CD4-positive, alpha-beta T cell (primary cell): ENCODE measurements around the gene MSS51. TPM values are rescaled to one million over a fixed set of nuclear protein-coding genes. Genes with fewer than 3 reads are reported as not detected.

Source experiments
- ATAC-seq: fragments of 200-7000 bp; cut with Tn5 transposase; one replicate; pipeline ENCODE4 v1.10.0; 2022; ENCODE audit warnings: mild to moderate bottlenecking; ENCODE audit not compliant: poor library complexity
- CTCF ChIA-PET: fragments of 350-600 bp; sonication (Branson Sonifier 250); formaldehyde crosslinking; loops from one replicate; lab custom pipeline; 2021; ENCODE audit warnings: antibody characterized with exemption, inconsistent platforms; lab: Charles Lee
- POLR2A ChIA-PET: fragments of 350-600 bp; sonication (Branson Sonifier 250); formaldehyde crosslinking; loops from one replicate; lab custom pipeline; 2021; ENCODE audit warnings: antibody characterized with exemption, inconsistent platforms; lab: Charles Lee
- DNase-seq, 14 experiments: peaks; one replicate each; pipeline ENCODE4 v3.0.0-alpha.2; 2013 to 2020; ENCODE audit warnings: mixed read lengths in 2 of 14
- H3K27ac ChIP-seq, 2 donors: one replicate each; pipeline versions ENCODE4 v1.5.1 to v1.7.0; 2013; ENCODE audit warnings: low read length in 2 of 2, low read depth in 1 of 2, mild to moderate bottlenecking in 1 of 2
- H3K27me3 ChIP-seq, 2 experiments: 1 replicate in 1 of 2; 2 replicates in 1 of 2; pipeline versions ENCODE4 v1.6.1 to v1.7.0; 2013; ENCODE audit warnings: low read length in 2 of 2, control low read depth in 1 of 2, mild to moderate bottlenecking in 1 of 2, moderate library complexity in 1 of 2; ENCODE audit not compliant: insufficient read depth in 2 of 2, control insufficient read depth in 1 of 2
- H3K36me3 ChIP-seq: one replicate; pipeline ENCODE4 v1.6.1; 2013; ENCODE audit warnings: low read length, control low read depth; ENCODE audit not compliant: insufficient read depth
- H3K4me1 ChIP-seq: one replicate; pipeline ENCODE4 v1.6.1; 2013; ENCODE audit warnings: low read length, control low read depth; ENCODE audit not compliant: insufficient read depth
- H3K4me3 ChIP-seq: one replicate; pipeline ENCODE4 v1.5.1; 2013; ENCODE audit warnings: mild to moderate bottlenecking, low read length, moderate library complexity
- H3K9me3 ChIP-seq, 2 experiments: 1 replicate in 1 of 2; 2 replicates in 1 of 2; pipeline versions ENCODE4 v1.6.1 to v1.7.0; 2013; ENCODE audit warnings: low read length in 2 of 2, mild to moderate bottlenecking in 2 of 2, control low read depth in 1 of 2, moderate library complexity in 1 of 2; ENCODE audit not compliant: control insufficient read depth in 1 of 2, insufficient read depth in 1 of 2
- H3K27ac Mint-ChIP-seq: one replicate; pipeline ENCODE4 v1.8.0; 2020; ENCODE audit warnings: mixed read lengths
- H3K27me3 Mint-ChIP-seq: one replicate; pipeline ENCODE4 v1.8.0; 2021; ENCODE audit warnings: mixed read lengths
- H3K36me3 Mint-ChIP-seq: one replicate; pipeline ENCODE4 v1.8.0; 2021; ENCODE audit warnings: low read depth, mixed read lengths
- H3K4me1 Mint-ChIP-seq: one replicate; pipeline ENCODE4 v1.8.0; 2021; ENCODE audit warnings: low read depth, mixed read lengths
- H3K4me3 Mint-ChIP-seq: one replicate; pipeline ENCODE4 v1.8.0; 2020; ENCODE audit warnings: mild to moderate bottlenecking, mixed read lengths
- H3K9me3 Mint-ChIP-seq: one replicate; pipeline ENCODE4 v1.8.0; 2020; ENCODE audit warnings: mixed read lengths
- intact Hi-C, 2 experiments: fragments of 100-400 bp; cut with DNase I in 1 of 2; cut with micrococcal nuclease in 1 of 2; formaldehyde crosslinking; loops; one replicate each; pipeline versions ENCODE4 v1.15.1 to v1.9.0; 2023 to 2025; cut with DNase I, micrococcal nuclease
- polyA plus RNA-seq, 2 donors: library from polyadenylated mRNA; unstranded; fragments of 120-200 nt; gene quantifications; one replicate each; pipeline ENCODE4 v1.2.1, GENCODE V29; 2013
- total RNA-seq, 174 experiments: library from RNA in 2 of 174; stranded (reverse) in 2 of 174; gene quantifications; one replicate each; pipeline ENCODE4 v1.2.3 and lab custom pipeline; 2021 to 2026
- TF ChIP-seq, protein P1 (sequence below): fragments of 200-600 bp; IDR thresholded peaks from one replicate; pipeline ENCODE4 v1.8.0; 2022; ENCODE audit warnings: antibody characterized with exemption, mild to moderate bottlenecking

Gene MSS51
- total RNA-seq (1 to 10 TPM; 1.1 TPM), total RNA-seq (lab: John Stamatoyannopoulos, UW) (1.00 to 12.4 (median 3.7) reads per million in 172 experiments)
- polyA plus RNA-seq (2013, experiment 1 of 2) = 2.3 TPM
- 4.3 TPM for polyA plus RNA-seq (2013, experiment 2 of 2)

DNA sequence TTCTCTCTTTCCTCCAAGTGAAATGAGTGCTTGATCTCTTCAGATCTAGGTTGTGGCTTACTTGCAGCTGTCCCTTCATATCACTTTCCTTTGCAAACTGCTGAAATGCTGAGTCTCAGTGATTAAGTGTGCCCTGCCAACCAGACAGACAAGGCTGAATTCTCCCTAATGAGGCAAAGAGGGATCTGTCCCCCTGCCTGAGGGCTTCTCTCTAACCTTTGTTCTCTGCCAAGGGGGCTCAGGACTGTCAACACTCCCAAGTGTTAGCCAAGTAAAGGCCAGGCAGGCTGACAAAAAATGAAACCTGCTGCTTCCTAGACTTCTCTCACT is at the start of gene MSS51:
TSS of gene MSS51 (minus strand) at position 24 of the 330 bp plus-strand sequence. CDS start 5,277 bp downstream, outside the sequence.
- Histone ChIP-seq H3K27ac (no peak within 1 kb of the TSS), H3K4me1 (peaks cover 5% of the 10 kb centered on the region), H3K4me3 (no peak within 1 kb of the TSS), H3K9me3 (no peaks in the 10 kb centered on the region), H3K36me3 (peaks cover 16% of the 10 kb centered on the region), H3K27me3 (no peaks in the 10 kb centered on the region)
- CTCF ChIA-PET = no interaction called here
- ATAC-seq (no peak), DNase-seq (peak in 1 of 14 experiments; percentile 14)
- intact Hi-C loops = no loop called here
- Mint-ChIP-seq H3K27ac (peak within 1 kb of the TSS; percentile 6), H3K9me3 (no peaks in the 10 kb centered on the region), H3K4me1 (peaks cover 25% of the 10 kb centered on the region), H3K27me3 (no peaks in the 10 kb centered on the region), H3K36me3 (peaks cover 21% of the 10 kb centered on the region), H3K4me3 (no peak within 1 kb of the TSS)
- POLR2A ChIA-PET = no interaction called here
- TF ChIP-seq, protein P1, sequence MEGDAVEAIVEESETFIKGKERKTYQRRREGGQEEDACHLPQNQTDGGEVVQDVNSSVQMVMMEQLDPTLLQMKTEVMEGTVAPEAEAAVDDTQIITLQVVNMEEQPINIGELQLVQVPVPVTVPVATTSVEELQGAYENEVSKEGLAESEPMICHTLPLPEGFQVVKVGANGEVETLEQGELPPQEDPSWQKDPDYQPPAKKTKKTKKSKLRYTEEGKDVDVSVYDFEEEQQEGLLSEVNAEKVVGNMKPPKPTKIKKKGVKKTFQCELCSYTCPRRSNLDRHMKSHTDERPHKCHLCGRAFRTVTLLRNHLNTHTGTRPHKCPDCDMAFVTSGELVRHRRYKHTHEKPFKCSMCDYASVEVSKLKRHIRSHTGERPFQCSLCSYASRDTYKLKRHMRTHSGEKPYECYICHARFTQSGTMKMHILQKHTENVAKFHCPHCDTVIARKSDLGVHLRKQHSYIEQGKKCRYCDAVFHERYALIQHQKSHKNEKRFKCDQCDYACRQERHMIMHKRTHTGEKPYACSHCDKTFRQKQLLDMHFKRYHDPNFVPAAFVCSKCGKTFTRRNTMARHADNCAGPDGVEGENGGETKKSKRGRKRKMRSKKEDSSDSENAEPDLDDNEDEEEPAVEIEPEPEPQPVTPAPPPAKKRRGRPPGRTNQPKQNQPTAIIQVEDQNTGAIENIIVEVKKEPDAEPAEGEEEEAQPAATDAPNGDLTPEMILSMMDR = no peak

DNA sequence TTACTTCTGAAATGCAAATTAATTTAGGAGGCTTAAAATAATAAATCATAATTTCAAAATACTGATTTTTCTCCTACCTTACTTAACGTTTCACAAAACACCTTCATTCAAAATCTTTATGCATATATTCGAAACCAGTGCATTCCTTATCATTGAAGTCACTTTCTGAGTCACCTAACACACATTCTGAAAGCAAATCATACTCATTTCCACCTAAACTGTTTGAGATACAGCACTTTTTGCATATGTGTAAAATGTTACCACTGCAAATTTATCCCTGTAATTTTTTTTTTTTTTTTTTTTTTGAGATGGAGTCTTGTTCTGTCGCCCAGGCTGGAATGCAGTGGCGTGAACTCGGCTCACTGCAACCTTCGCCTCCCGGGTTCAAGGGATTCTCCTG is 46.8 kb upstream of the MSS51 start:
- Mint-ChIP-seq H3K36me3 (peaks cover 58% of the 10 kb centered on the region), H3K27ac (peak overlapping the region; percentile 30), H3K4me1 (peaks cover 35% of the 10 kb centered on the region), H3K4me3 (no peak overlapping the region), H3K27me3 (no peaks in the 10 kb centered on the region), H3K9me3 (no peaks in the 10 kb centered on the region)
- Histone ChIP-seq H3K27ac (no peak overlapping the region), H3K27me3 (no peaks in the 10 kb centered on the region), H3K9me3 (no peaks in the 10 kb centered on the region), H3K4me1 (peaks cover 6% of the 10 kb centered on the region), H3K4me3 (no peak overlapping the region), H3K36me3 (peaks cover 48% of the 10 kb centered on the region)
- ATAC-seq (no peak), DNase-seq (no peak)
- TF ChIP-seq, protein P1 = no peak
- intact Hi-C loops = no loop called here
- ChIA-PET CTCF (no interaction called here), POLR2A (interaction anchor here (0.6 to 2.2 kb wide), 3 partner anchors 15 to 1584 kb away, joined by 3 to 7 read pairs (median 5); partner anchors contain the start of gene PPP3CB)

DNA sequence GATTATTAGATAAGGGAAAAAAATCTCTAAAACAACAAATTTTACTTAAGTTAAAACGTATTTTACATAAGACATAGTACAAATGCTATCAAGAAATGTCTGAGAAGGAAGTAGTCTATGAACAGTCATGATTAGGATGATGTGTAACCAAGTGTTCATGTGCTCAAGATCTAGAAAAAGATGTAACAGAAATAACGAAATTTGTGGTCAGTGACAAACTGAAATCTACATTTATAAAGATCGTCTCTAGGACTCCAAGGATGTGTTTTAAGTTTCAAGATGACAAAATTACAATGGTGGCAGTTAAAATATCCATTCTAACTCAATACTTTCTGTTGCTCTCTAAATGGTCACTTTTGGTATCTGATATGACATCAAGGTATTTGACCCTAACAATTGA is 45.3 kb upstream of the MSS51 start:
- Mint-ChIP-seq H3K4me3 (no peak overlapping the region), H3K27me3 (no peaks in the 10 kb centered on the region)

More for the DNA sequence above, 45.3 kb upstream of the MSS51 start:
- Mint-ChIP-seq H3K9me3 (no peaks in the 10 kb centered on the region), H3K27ac (peak overlapping the region; percentile 69), H3K36me3 (peaks cover 66% of the 10 kb centered on the region), H3K4me1 (peaks cover 33% of the 10 kb centered on the region)
- no peak overlapping the region for H3K27ac ChIP-seq
- TF ChIP-seq, protein P1 = no peak
- H3K4me1 ChIP-seq = peaks cover 6% of the 10 kb centered on the region
- ChIA-PET CTCF (interaction anchor here (1.2 kb wide), 1 partner anchor 9 kb away, joined by 3 read pairs; no protein-coding TSS in a partner anchor), POLR2A (interaction anchor here (1.0 to 1.3 kb wide), 3 partner anchors 17 to 34 kb away, joined by 3 to 5 read pairs (median 5); partner anchors contain the start of gene PPP3CB)
- no peaks in the 10 kb centered on the region for H3K9me3 ChIP-seq
- peaks cover 59% of the 10 kb centered on the region for H3K36me3 ChIP-seq
- DNase-seq = no peak
- no peak for ATAC-seq
- H3K4me3 ChIP-seq = no peak overlapping the region
- intact Hi-C loops = no loop called here
- no peaks in the 10 kb centered on the region for H3K27me3 ChIP-seq
